Fibroblast of skin of left quadriceps (primary cell): Measurements from ENCODE around the gene DAB2IP.
"Not testable (repeated sequence)": the region's sequence is repeated elsewhere in the genome, so short reads cannot be mapped to it uniquely, and the experiment has no call there.

Experiments used
- DNase-seq, 2 experiments: peaks; one replicate each; pipeline ENCODE4 v3.0.0-alpha.2; 2013; ENCODE audit warnings: low read depth in 2 of 2

Gene DAB2IP

GRCh38 chr9:121644040-121644439 lies 7.4 kb upstream of the DAB2IP start:
- not testable (repeated sequence) for DNase-seq

DNA sequence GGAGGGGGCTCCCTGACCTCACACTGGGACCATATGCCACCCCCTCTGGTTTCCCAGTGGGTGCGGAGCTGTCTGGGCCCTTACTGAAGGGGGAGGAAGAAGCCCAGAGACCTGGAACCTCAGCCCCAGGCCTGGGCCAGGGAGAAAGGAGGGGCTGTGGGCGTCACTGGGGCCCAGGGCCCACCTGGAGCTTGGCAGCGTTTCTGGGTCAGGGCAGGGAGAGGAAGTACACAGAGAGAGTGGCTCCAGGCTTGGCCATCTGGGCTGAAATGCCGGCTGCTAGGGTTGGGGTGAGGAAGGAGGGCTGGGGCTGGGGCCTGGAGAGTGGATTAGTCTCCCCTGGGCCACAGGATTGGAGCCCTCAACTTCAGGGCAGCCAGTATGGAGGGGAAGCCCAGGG lies 6.4 kb upstream of the DAB2IP start:
- no peak for DNase-seq

GRCh38 chr9:121645853-121646807 lies 5.3 kb upstream of the DAB2IP start:
- no peak for DNase-seq

GRCh38 chr9:121646992-121647391 lies 4.4 kb upstream of the DAB2IP start:
- no peak for DNase-seq

- DNase-seq, result no peak
Measured at GRCh38 chr9:121648172-121648571, 3.3 kb upstream of the DAB2IP start.

GRCh38 chr9:121648799-121649198 lies 2.6 kb upstream of the DAB2IP start:
- no peak for DNase-seq

DNA sequence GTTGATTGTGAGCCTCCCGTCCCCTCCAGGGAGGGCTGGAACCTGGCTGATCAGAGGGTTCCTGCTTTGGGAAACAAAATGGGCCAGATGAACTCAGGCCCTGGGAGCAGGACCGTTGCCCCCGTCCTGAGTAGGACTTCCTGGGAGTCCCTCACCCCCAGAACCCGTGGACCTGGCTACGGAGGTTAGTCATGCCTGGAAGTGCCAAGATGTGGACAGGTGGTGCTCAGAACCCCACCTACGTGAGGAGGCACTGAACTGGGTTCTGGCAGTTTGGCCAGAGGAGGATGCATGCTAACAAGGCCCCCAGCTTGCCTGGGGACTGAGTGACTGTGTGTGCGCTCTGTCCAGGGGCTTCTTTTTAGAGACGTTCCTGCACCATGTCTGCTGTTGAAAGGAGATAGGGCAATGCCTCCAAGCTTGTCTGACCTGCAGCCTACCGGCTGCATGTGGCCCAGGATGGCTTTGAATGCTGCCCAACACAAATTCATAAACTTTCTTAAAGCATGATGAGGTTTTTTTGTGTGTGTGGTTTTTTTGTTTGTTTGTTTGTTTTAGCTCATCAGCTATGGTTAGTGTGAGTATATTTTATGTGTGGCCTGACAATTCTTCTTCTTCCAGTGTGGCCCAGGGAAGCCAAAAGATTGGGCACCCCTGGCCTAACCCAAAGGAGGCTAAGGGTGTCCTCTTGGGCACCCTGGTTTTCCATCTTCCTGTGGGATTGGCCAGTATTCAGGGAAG lies 1.8 kb upstream of the DAB2IP start:
- no peak for DNase-seq

DNA sequence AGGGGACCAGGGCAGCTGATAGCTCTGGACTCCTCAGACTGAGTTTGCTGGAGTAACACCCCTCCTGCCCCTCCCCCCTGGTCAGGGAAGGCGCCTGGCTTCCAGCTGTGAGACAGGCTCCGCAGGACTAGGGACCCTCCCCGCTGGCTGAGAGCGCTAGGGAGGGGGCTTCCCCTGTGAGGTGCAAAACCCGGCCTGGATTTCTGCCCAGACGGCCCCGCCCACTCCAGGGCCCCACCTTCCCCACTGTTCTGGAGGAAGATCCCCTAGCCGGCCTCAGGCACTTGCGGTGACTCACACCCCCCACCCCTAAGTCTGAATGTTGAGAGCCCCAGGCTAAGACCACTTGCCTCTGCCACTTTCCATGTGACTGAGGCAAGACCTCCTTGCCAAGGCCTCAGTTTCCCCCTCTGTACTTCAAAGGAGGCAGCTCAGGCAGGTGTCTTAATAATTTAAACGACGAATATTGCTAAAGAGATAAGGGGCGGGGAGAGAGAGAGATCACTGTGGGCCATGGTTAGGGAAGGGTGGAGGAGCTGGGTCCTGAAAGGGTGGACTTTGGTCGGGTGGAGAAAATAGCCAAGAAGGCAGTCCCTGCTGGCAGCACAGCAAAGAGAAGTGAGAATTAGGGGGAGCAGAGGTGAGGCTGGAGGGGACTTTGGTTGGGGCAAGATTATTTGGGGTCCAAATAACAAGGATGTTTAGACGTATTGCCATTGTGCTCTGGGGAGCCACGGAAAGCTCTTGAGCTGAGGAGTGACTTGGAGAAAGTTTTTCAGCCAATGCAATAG lies 1.0 kb upstream of the DAB2IP start:
- DNase-seq, result peak; percentile 63 to 72

DNA sequence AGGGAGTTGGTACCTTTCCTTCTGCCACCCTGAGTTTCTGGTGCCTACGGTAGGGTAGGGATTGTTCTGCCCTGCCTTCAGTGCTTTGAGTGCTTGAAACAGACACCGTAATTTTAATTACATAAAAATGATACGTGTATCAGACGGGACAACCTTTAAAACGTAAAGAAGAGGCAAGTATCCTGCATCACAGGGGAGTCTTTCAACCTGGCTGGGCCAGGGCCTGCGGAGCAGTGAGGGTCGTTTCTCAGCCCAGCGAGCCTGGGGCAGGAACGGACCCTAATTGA lies 483 bp upstream of the DAB2IP start:
- no peak for DNase-seq

GRCh38 chr9:121652021-121652837 lies 795 bp downstream of the DAB2IP start:
- no peak for DNase-seq

- no peak for DNase-seq
Measured at GRCh38 chr9:121652838-121653231, 1.4 kb downstream of the DAB2IP start.

- no peak for DNase-seq
Measured at GRCh38 chr9:121654499-121655140, 3.2 kb downstream of the DAB2IP start.

GRCh38 chr9:121655231-121655755 lies 3.9 kb downstream of the DAB2IP start:
- no peak for DNase-seq

GRCh38 chr9:121656941-121657470 lies 5.6 kb downstream of the DAB2IP start:
- no peak for DNase-seq

- no peak for DNase-seq
Measured at GRCh38 chr9:121658166-121658565, 6.7 kb downstream of the DAB2IP start.

DNA sequence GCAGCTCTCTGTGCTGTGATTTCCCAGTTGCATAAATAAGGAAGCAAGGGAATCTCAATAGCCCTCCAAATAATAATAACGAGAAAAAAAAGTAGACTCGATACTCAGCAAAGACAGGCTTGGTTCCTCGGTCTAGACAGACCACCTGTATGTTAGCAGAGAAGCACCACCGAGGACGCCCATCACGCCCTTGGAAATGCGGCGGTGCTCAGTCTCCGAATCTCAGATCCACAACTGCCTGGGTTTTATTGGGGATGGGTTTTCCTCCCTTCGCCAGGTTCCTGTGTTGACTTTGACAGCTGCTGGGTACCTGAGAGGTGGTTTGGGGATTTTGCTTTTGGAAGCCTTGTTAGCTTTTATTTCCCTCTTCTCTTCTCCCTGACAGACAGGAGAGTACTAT lies 7.2 kb downstream of the DAB2IP start:
- no peak for DNase-seq

DNA sequence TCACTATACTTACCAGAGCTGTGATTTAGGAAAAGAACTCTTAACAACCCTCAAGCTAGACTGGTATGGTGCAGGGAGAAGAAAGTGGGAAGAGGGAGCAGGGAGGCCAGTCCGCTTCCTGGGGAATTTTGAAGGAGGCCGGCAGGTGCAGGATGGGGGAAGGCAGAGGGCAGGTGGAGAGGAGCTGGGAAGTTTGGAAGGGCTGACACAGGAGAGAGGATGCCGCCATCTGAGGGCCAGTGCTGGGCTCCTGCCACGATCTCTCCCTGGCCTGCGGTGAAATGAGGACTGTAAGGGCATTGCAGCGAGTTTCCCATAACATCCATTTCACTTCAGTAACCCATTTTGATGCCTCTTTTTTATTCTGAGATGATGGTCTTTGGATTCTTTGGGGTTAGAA lies 8.9 kb downstream of the DAB2IP start:
- DNase-seq, result no peak

DNA sequence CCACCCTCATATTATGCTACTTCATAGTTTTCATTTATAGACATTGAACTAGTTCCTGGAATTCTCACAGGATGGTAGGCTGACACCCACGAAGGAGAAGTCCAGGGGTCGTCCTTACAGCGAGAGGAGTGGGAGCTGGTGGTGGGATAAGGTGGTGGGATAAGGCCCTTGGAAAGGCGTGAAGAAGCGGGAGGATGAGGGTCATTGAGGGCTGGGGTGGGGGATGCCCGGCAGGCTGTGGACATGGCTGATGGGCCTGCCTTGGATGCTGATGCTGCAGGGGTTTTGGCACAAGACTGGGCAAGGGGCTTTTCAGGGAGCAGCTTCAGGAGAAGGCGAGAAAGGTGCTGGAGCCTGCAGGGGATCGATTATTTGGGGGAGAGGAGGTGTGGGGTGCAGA lies 9.4 kb downstream of the DAB2IP start:
- no peak for DNase-seq

DNA sequence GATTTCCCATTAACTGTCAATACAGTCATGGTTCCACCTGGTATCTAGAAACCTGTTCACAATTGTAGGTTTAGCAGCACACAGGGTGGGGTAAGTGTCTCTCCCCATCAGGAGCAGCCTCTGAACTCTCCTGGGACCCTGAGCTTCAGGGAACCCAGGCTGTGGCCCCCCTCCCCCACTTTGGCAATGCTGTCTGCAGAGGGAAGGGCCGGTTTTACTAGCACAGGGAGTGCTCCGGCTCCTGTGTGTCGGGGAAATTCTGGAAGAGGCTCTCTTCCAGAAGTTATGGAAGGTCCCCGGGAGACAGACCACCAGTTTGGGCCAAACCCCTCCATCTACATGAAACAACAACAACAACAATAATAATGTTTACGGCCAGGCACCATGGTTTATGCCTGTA lies 9.9 kb downstream of the DAB2IP start:
- DNase-seq, result no peak

GRCh38 chr9:121662359-121662758 lies 10.9 kb downstream of the DAB2IP start:
- no peak for DNase-seq
